DND-41 (cell line): ENCODE measurements around the gene TP53AIP1.

ENCODE experiments used
- ATAC-seq: fragments of 200-7000 bp; cut with Tn5 transposase; 3 replicates; pipeline ENCODE4 v1.9.1; 2021; ENCODE audit warnings: low read depth; ENCODE audit not compliant: insufficient read depth
- DNase-seq: peaks from one replicate; pipeline ENCODE4 v3.0.0-alpha.2; 2020
- H2AFZ ChIP-seq: 2 replicates; pipeline ENCODE4 v1.6.0; 2012; ENCODE audit warnings: low read depth, low read length
- H3K27ac ChIP-seq: 2 replicates; pipeline ENCODE4 v1.5.1; 2012; ENCODE audit warnings: low read length, inconsistent platforms
- H3K27me3 ChIP-seq: fragments of 200-600 bp; sonication (generic); 2 replicates; pipeline ENCODE4 v1.6.0; 2012; ENCODE audit warnings: low read length, mild to moderate bottlenecking, inconsistent platforms; ENCODE audit not compliant: insufficient read depth, poor library complexity
- H3K36me3 ChIP-seq: 2 replicates; pipeline ENCODE4 v1.5.1; 2012; ENCODE audit warnings: low read length, inconsistent platforms; ENCODE audit not compliant: insufficient read depth
- H3K4me1 ChIP-seq: 2 replicates; pipeline ENCODE4 v1.5.1; 2012; ENCODE audit warnings: mild to moderate bottlenecking, low read length; ENCODE audit not compliant: insufficient read depth
- H3K4me2 ChIP-seq: 2 replicates; pipeline ENCODE4 v1.6.0; 2012; ENCODE audit warnings: mild to moderate bottlenecking, moderate library complexity, low read length, inconsistent platforms; ENCODE audit not compliant: insufficient read depth
- H3K4me3 ChIP-seq, 2 experiments: fragments of 200-600 bp in 1 of 2; shearing (Covaris generic) in 1 of 2; 2 replicates each; pipeline ENCODE4 v1.5.1; 2012 to 2016; ENCODE audit warnings: inconsistent platforms in 2 of 2, low read length in 2 of 2, mild to moderate bottlenecking in 2 of 2, low read depth in 1 of 2, moderate library complexity in 1 of 2
- H3K79me2 ChIP-seq: 2 replicates; pipeline ENCODE4 v1.6.0; 2012; ENCODE audit warnings: low read length, inconsistent platforms; ENCODE audit not compliant: insufficient read depth
- H3K9ac ChIP-seq: 2 replicates; pipeline ENCODE4 v1.6.0; 2012; ENCODE audit warnings: low read depth, mild to moderate bottlenecking, inconsistent platforms, low read length, moderate library complexity
- H3K9me3 ChIP-seq: 2 replicates; pipeline ENCODE4 v1.5.1; 2012; ENCODE audit warnings: low read length, moderate library complexity, mild to moderate bottlenecking, inconsistent platforms; ENCODE audit not compliant: insufficient read depth, severe bottlenecking
- H4K20me1 ChIP-seq: 2 replicates; pipeline ENCODE4 v1.6.0; 2012; ENCODE audit warnings: low read length; ENCODE audit not compliant: insufficient read depth
- EZH2 ChIP-seq: IDR thresholded peaks from 3 replicates; pipeline ENCODE4 v1.6.1; 2012; ENCODE audit warnings: borderline replicate concordance, low read depth, mild to moderate bottlenecking, moderate library complexity, low read length, inconsistent platforms; ENCODE audit not compliant: severe bottlenecking
- TF ChIP-seq, protein P1 (sequence below): IDR thresholded peaks from 2 replicates; pipeline ENCODE4 v1.5.1; 2012; ENCODE audit warnings: borderline replicate concordance, low read length, moderate library complexity, mild to moderate bottlenecking; ENCODE audit not compliant: poor library complexity, severe bottlenecking; ENCODE audit errors: extremely low read depth

TP53AIP1 gene, protein sequence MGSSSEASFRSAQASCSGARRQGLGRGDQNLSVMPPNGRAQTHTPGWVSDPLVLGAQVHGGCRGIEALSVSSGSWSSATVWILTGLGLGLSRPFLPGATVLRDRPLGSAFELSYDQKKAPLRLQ

DNA sequence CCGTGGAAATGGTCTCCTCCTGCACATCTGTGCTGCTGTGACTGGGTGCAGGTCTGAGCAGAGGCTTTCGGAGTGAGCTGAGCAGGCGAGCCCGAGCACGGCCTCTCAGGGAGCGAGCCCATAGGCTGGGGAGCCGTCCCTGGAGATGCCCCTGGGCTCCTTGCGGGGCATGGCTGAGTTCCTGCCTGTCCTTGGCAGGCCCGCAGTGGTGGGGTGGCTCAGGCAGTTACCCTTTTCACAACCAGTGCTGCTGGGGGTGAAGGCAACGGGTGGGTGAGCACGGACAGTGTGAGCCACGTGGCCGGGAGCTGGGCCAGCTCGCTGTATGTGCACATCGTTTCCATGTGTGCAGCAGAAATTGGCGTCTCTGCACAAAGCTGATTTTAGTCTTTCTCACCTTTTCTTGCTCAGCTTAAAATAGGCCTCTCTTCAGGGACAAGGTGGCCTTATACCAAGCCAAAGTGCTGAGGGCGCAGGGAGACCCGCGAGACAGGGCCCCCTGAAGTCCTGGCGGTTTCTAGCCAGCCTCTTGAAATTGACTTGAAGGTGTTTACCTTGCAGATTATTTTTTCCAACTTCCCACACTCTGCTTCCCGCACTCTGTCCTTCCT lies at the start of gene TP53AIP1:
TP53AIP1 (minus strand) TSS at position 55 of the 611 bp plus-strand sequence. CDS start 5,053 bp downstream, outside the sequence.
- Histone ChIP-seq H3K27me3 (no peaks in the 10 kb centered on the region), H3K4me1 (no peaks in the 10 kb centered on the region), H3K4me3 (no peak within 1 kb of the TSS), H3K27ac (no peak within 1 kb of the TSS), H3K4me2 (no peak within 1 kb of the TSS), H3K9me3 (no peaks in the 10 kb centered on the region), H2AFZ (no peak within 1 kb of the TSS), H3K36me3 (no peaks in the 10 kb centered on the region), H4K20me1 (no peaks in the 10 kb centered on the region), H3K79me2 (no peaks in the 10 kb centered on the region), H3K9ac (no peak within 1 kb of the TSS)
- ATAC-seq (no peak), DNase-seq (no peak)
- TF ChIP-seq, protein P1, sequence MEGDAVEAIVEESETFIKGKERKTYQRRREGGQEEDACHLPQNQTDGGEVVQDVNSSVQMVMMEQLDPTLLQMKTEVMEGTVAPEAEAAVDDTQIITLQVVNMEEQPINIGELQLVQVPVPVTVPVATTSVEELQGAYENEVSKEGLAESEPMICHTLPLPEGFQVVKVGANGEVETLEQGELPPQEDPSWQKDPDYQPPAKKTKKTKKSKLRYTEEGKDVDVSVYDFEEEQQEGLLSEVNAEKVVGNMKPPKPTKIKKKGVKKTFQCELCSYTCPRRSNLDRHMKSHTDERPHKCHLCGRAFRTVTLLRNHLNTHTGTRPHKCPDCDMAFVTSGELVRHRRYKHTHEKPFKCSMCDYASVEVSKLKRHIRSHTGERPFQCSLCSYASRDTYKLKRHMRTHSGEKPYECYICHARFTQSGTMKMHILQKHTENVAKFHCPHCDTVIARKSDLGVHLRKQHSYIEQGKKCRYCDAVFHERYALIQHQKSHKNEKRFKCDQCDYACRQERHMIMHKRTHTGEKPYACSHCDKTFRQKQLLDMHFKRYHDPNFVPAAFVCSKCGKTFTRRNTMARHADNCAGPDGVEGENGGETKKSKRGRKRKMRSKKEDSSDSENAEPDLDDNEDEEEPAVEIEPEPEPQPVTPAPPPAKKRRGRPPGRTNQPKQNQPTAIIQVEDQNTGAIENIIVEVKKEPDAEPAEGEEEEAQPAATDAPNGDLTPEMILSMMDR, result no peak

DNA sequence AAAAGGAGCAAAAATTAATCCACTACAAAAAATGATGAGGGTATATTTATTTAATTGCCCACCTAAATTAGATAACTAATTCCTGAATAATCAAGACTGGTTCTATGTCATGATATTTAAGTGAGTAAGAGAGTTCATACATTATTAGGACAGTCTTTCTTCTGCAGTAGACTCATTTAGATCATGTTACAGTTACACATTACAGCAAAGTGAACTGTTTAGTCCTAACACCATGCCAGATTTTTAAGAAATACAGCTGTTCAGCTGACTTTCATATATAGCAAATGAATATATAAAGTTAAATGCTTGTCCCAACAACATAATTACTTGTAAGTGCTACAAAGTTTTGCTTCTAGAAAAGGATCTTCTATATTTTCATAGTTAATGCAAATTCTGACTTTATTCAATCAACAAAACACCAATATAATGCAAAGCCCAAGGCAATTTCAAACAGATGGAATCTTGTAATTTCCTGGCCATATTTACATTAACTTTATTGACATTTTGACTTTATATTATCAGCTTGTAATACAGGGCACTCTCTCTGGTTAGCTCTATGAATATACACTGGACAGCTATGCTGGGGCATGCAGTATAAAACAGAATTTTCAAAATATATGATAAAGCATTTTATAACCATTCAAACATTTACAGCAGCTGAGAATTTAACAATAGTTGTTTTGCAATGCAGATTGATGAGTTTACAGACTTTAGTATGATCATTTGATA lies 45.7 kb upstream of the TP53AIP1 start:
- Histone ChIP-seq H3K9ac (no peak overlapping the region), H3K4me2 (no peak overlapping the region)

DNA sequence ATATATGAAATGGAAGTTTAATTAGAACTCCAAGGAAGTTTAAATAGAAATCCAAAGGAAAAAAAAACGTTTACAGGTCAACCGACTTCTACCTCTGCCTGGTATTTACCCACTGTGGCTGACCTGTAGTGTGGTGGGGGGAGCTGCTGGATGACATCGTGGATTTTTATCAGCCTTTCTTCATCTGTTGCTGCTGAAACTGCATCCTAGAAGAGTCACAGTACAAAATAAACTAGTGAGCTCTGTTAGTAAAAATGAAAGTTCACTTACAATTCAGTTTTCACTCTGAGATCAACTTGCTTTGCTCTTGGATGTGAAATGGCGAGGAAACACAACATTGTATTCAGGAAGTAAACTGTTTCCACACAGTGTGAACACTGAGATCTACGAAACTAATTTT lies 43.2 kb upstream of the TP53AIP1 start:
- Histone ChIP-seq H3K79me2 (no peaks in the 10 kb centered on the region), H3K9ac (no peak overlapping the region), H3K27me3 (no peaks in the 10 kb centered on the region), H3K36me3 (no peaks in the 10 kb centered on the region), H3K4me2 (no peak overlapping the region), H4K20me1 (no peaks in the 10 kb centered on the region), H3K4me1 (peaks cover 6% of the 10 kb centered on the region; the same call in 1 of the 2 replicates), H3K9me3 (no peaks in the 10 kb centered on the region), H3K27ac (no peak overlapping the region), H2AFZ (peak overlapping the region; percentile 20; the same call in 1 of the 2 replicates), H3K4me3 (no peak overlapping the region)
- TF ChIP-seq EZH2, result no peak
- TF ChIP-seq, protein P1, result no peak
- no peak for ATAC-seq
- no peak for DNase-seq

More for the DNA sequence above, 45.7 kb upstream of the TP53AIP1 start:
- H3K9me3 ChIP-seq, result no peaks in the 10 kb centered on the region
- no peaks in the 10 kb centered on the region for H3K27me3 ChIP-seq
- H3K36me3 ChIP-seq, result no peaks in the 10 kb centered on the region
- H3K4me1 ChIP-seq, result peaks cover 6% of the 10 kb centered on the region; the same call in 1 of the 2 replicates
- DNase-seq (no peak), ATAC-seq (no peak)
- H3K27ac ChIP-seq, result no peak overlapping the region
- H2AFZ ChIP-seq, result no peak overlapping the region
- H4K20me1 ChIP-seq, result no peaks in the 10 kb centered on the region
- no peaks in the 10 kb centered on the region for H3K79me2 ChIP-seq
- H3K4me3 ChIP-seq, result no peak overlapping the region
- no peak for TF ChIP-seq EZH2
- TF ChIP-seq, protein P1, result no peak
